ENCODE results near the gene SYNE1.
"Not testable (repeated sequence)": the region's sequence is repeated elsewhere in the genome, so short reads cannot be mapped to it uniquely, and the experiment has no call there.

Gene SYNE1

GRCh38 chr6:152099446-152100182, 537.5 kb downstream of the SYNE1 start:
- no peak for DNase-seq (ENCODE audit: low read depth, low spot score)

DNA sequence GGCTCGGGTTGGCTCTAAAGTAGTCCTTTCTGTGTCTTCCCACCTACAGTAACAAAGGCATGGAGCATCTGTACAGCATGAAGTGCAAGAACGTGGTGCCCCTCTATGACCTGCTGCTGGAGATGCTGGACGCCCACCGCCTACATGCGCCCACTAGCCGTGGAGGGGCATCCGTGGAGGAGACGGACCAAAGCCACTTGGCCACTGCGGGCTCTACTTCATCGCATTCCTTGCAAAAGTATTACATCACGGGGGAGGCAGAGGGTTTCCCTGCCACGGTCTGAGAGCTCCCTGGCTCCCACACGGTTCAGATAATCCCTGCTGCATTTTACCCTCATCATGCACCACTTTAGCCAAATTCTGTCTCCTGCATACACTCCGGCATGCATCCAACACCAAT, 538.5 kb downstream of the SYNE1 start:
- DNase-seq (ENCODE audit: low read depth, low spot score) = no peak

GRCh38 chr6:152096863-152097496, 540.2 kb downstream of the SYNE1 start:
- peak; percentile 78 for DNase-seq (ENCODE audit: low read depth, low spot score)

DNA sequence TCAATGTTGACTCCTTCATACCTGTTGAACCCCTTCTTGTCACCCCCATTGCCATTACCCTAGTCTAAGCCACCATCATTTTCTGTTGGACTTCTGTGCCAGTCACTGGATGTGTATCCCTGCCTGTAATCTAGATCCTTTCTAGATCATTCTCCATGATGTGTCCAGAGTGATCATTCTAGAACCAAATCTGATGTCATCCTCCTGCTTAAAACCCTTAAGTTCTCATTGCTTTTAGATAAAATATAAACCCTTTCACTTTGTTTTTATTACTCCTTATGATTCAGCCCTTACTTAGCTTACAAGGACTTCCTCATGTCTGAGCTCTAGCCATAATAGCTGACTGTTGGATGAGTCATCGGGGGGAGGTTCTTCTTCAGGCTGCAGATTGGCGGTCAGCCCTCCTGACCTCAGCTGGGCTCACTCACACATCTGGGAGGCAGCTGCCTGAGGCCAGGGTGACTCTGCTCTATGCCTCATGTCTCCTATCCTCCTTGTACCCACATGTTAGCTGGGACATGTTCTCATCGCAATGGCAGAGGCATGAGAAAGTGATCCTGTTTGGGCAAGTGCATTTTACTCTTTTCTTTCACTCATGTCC, 542.1 kb downstream of the SYNE1 start:
- peak; percentile 92 for DNase-seq (ENCODE audit: low read depth, low spot score)

- no peak for DNase-seq (ENCODE audit: low read depth, low spot score)
Measured at GRCh38 chr6:152094276-152094675, 542.9 kb downstream of the SYNE1 start.

DNA sequence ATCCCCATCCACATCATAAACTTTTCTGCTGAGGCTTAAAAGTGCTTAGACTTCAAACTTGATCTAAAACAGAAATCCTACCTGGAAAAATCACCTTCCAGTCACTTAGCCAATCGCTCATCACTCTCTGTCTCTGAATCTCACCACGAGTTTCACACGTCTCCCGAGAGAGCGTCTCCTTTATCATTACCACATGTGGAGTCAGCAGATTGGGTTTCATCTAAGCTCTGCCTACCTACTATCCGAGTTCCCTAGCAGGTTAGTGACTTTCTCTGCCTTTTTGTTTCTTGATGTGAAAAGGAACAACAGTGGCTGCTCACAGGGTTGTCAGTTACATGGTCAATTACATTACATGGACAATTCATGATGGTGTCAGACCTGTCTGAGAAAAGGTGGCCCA, 543.5 kb downstream of the SYNE1 start:
- DNase-seq (ENCODE audit: low read depth, low spot score) = no peak

GRCh38 chr6:152091851-152092341, 545.3 kb downstream of the SYNE1 start:
- DNase-seq (ENCODE audit: low read depth, low spot score) = no peak

DNA sequence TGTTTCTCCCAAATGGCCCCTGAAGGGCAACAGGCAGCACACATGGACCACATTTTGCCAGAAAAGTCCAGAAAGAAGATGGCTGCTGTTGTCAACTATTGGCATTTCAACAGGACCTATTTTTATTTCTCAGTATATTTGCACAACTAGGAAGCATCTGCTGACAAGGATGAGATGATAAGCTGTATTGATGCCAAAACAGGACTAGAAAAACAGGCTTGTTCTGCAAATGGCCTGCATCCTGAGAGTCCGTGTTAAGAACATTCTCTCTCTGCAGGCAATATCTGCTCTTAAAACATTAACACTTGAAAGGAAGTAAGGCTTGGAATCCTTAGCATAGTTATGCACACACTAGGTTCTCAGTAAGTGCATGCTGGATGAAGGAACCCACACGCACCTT, 546.0 kb downstream of the SYNE1 start:
- no peak for DNase-seq (ENCODE audit: low read depth, low spot score)

DNA sequence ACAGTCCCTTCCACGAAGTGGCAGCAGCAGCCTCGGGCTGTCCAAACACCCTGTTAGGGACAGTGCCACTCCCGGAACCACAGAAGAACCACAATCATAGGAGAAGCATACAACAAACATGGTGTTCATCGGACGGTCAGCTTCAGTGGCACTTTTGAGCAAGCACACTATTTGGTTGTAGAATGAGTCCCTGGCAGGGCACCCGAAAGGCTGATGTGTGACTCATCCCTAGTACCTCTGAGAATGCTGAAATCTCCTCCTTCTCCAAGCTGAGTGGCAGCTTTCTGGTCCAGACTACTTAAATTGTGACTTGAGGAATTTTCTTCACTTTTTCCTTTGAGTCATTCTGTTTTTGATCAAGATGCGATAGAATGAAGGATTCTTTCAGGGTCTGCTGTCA, 547.2 kb downstream of the SYNE1 start:
- no peak for DNase-seq (ENCODE audit: low read depth, low spot score)

GRCh38 chr6:152087701-152088100, 549.5 kb downstream of the SYNE1 start:
- DNase-seq (ENCODE audit: low read depth, low spot score) = no peak

DNA sequence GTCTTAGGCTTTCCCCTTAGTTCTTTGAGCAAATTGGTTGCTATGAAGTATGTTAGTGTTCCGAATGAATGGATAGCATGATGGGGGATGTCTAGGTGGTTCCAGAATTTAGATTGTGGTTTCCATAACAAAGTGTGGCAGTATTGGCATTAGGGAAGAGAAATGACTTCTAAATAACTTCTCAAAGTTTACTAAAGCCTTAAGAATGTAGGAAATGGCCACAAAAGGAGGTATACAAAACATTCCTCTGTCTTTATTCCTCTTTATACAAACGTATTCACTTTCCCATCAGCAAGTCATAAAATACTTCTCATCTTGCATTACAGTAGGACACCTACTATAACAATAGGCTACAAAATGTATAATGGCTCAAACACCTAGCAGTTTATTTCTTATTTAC, 550.1 kb downstream of the SYNE1 start:
- no peak for DNase-seq (ENCODE audit: low read depth, low spot score)

DNA sequence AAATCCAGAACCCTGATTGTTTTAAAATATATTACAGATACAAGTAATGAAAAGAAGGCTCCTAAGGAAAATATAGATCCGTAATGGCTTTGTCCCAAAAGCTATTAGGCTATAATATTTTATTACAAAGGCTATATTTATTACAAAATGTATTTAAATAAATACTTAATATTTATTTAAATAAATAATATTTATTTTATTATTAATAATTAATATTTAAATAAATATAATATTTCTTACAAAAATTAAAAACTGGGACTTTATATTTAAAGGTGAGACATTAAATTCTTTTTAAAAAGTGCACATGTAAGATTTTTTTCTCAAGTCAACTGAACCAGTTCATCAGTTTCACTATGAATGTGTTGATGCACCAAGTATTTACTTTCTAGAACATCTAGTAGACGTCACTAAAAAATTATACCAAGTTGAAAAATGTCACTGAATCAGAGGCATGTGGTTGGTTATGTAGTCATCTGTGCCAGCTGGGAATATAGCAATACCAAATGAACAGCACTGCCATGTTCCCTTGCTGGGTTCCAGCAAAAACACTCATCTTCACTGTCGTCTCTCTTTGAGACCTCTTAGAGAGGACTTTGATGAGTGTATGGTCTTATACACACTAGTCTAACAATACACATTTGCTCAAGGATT, 550.8 kb downstream of the SYNE1 start:
- no peak for DNase-seq (ENCODE audit: low read depth, low spot score)

DNA sequence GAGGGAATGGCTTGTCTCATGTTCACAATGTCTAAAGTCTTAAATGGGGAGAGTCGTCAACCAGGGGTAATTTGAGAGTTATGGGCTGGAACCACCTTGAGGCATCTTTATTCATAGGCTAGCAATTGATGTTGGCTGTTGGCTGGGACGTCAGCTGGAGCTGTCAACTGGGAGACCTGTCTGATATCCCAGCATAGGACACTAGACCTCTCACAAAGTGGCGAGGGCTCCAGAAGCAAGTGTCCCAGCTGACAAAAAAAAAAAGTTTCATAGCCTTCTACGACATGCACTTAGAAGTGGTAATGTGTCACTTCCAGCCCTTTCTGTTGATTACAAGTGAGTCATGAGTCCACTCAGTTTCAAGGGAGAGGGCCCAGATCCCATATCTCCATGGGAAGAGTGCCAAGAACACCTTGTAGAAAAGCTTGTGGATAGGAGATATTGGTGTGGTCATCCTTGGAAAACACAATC, 551.7 kb downstream of the SYNE1 start:
- no peak for DNase-seq (ENCODE audit: low read depth, low spot score)

DNA sequence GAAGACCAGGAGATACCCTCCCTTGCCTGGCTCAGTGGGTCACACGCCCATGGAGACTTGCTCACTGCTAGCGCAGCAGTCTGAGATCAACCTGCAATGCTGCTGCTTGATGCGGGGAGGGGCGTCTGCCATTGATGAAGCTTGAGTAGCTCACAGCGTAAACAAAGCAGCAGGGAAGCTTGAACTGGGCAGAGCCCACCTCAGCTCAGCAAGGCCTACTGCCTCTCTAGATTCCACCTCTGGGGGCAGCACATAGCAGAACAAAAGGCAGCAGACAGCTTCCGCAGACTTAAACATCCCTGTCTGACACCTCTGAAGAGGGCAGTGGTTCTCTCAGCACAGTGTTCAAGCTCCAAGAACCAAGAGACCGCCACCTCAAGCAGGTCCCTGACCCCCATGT, 558.4 kb downstream of the SYNE1 start:
- DNase-seq (ENCODE audit: low read depth, low spot score) = no peak

DNA sequence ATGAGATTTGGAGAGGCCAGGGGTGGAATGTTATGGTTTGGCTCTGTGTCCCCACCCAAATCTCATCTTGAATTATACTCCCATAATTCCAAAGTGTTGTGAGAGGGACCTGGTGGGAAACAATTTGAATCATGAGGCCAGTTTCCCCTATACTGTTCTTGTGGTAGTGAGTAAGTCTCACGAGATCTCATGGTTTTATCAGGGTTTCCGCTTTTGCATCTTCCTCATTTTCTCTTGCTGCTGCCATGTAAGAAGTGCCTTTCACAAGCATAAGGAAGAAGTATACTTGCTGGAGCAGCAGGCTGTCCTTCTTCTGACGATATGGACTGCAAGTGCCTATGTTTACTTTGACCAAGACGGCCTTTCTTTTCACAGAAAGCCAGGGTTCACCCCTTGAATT, 559.2 kb downstream of the SYNE1 start:
- DNase-seq (ENCODE audit: low read depth, low spot score) = no peak

DNA sequence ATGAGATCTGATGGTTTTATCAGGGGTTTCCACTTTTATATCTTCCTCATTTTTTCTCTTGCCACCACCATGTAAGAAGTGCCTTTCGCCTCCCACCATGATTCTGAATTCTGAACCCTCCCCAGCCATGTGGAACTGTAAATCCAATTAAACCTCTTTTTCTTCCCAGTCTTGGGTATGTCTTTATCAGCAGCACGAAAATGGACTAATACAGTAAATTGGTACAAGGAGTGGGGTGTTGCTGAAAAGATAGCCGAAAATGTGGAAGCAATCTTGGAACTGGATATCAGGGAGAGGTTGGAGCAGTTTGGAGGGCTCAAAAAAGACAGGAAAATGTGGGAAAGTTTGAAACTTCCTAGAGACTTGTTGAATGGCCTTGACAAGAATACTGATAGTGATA, 560.9 kb downstream of the SYNE1 start:
- DNase-seq (ENCODE audit: low read depth, low spot score) = not testable (repeated sequence)

GRCh38 chr6:152071843-152072242, 565.3 kb downstream of the SYNE1 start:
- DNase-seq (ENCODE audit: low read depth, low spot score) = no peak

Data from smooth muscle cell of the brain vasculature (primary cell).